H7 (cell line): ENCODE data around the gene XRRA1. TPM values are rescaled to one million over a fixed set of nuclear protein-coding genes. Genes with fewer than 3 reads are reported as not detected.
A peak's percentile ranks its signal among the peaks of the same experiment; 100 is the strongest.
"Not testable (repeated sequence)": the region's sequence is repeated elsewhere in the genome, so short reads cannot be mapped to it uniquely, and the experiment has no call there.

Source experiments
- DNase-seq: peaks from one replicate; pipeline ENCODE4 v3.0.0; 2012
- H3K27me3 ChIP-seq: 2 replicates; pipeline ENCODE4 v1.6.0; 2011; ENCODE audit warnings: mild to moderate bottlenecking, low read length; ENCODE audit not compliant: control insufficient read depth, insufficient read depth
- H3K36me3 ChIP-seq: replicated peaks from 2 replicates; pipeline ENCODE4 v1.5.1; 2011; ENCODE audit warnings: low read length; ENCODE audit not compliant: control insufficient read depth, insufficient read depth
- H3K4me3 ChIP-seq: 2 replicates; pipeline ENCODE4 v1.5.1; 2011; ENCODE audit warnings: low read depth, mild to moderate bottlenecking, control low read depth, low read length, moderate library complexity; ENCODE audit not compliant: insufficient read depth
- total RNA-seq: library from RNA; depleted of rRNA; stranded (reverse); fragments of >200 nt; shearing (Covaris generic); gene quantifications from 2 replicates; pipeline ENCODE4 v1.2.3, GENCODE V29; 2014

XRRA1 gene
- total RNA-seq, 1 experiment from 2014 or later, result 11.1 TPM

GRCh38 chr11:74895340-74896116, 53.4 kb downstream of the XRRA1 start:
- no peak overlapping the region for H3K4me3 ChIP-seq
- no peaks in the 10 kb centered on the region for H3K36me3 ChIP-seq
- DNase-seq, result no peak
- H3K27me3 ChIP-seq, result no peaks in the 10 kb centered on the region

GRCh38 chr11:74893015-74893414, 55.9 kb downstream of the XRRA1 start:
- not testable (repeated sequence) for H3K27me3 ChIP-seq, DNase-seq

DNA sequence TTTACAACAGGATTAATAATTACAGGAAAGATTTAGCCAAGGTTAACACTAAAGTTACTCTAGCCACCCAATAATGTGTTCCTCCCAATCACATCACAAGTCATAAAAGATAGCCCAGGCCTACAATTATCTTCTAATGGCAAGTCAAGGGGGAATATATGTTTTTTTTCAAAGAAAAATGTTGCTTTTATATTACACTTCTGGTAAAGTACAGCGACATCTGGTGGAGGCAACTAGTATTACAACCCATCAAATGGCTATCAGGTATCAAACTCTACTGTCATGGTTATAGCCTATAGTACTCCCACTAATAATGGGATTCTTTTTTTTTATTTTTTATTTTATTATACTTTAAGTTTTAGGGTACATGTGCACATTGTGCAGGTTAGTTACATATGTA, 71.8 kb downstream of the XRRA1 start:
- Histone ChIP-seq H3K27me3 (no peaks in the 10 kb centered on the region), H3K36me3 (no peaks in the 10 kb centered on the region; the same call in none of the 2 replicates), H3K4me3 (no peak overlapping the region)
- DNase-seq, result no peak

More at GRCh38 chr11:74893015-74893414, 55.9 kb downstream of the XRRA1 start:
- H3K4me3 ChIP-seq, H3K36me3 ChIP-seq: not testable (repeated sequence)

DNA sequence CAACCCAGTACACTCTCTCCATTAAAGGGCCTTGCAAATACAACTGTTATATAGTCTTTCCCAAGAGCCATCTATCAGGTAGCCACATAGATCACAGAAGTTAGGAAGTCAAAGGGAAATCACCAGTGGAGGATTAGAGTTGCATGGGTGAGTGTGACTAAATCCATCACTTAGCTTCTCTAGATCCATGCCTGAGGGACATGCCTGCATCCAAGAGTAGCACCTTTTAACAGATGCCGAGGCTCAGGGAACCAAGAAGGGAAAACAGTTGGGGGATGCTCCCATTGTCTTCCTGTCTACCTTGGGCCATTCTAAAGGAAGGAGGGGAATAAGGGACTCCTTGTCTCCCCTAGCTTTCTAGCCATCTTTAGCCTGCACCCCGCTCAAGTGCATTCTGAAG, 77.9 kb downstream of the XRRA1 start:
- Histone ChIP-seq H3K4me3 (no peak overlapping the region), H3K36me3 (peaks cover 2% of the 10 kb centered on the region), H3K27me3 (no peaks in the 10 kb centered on the region)
- no peak for DNase-seq

DNA sequence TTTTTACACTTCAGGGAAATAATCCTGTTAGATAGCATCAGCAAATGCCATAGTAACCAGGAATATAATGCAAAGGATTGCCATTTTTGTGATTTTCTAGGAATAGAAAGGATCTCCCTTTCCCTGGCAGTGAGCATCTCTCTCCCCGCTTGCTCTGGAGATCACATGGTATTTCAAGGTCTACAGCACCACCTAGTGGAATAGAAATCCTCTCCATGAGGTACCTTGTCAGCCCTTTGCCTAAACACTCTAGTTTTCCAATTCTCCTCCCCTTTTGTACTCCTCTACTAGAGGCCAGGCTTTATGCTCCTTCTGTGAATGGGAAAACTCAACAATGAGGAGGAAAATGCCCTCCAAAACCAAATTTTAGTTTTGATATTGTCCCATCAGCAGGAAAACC, 78.4 kb downstream of the XRRA1 start:
- peak; percentile 56 for DNase-seq
- no peaks in the 10 kb centered on the region for H3K27me3 ChIP-seq
- no peak overlapping the region for H3K4me3 ChIP-seq
- H3K36me3 ChIP-seq, result peaks cover 2% of the 10 kb centered on the region

- Histone ChIP-seq H3K4me3 (no peak overlapping the region), H3K27me3 (no peaks in the 10 kb centered on the region), H3K36me3 (peaks cover 9% of the 10 kb centered on the region)
- DNase-seq, result no peak
Observed at GRCh38 chr11:74866557-74866956, 82.3 kb downstream of the XRRA1 start.

- Histone ChIP-seq H3K36me3 (peaks cover 7% of the 10 kb centered on the region), H3K27me3 (no peaks in the 10 kb centered on the region), H3K4me3 (no peak overlapping the region)
- DNase-seq, result no peak
Observed at GRCh38 chr11:74863410-74863809, 85.5 kb downstream of the XRRA1 start.

- H3K27me3 ChIP-seq, result no peaks in the 10 kb centered on the region
- no peak for DNase-seq
- no peak overlapping the region for H3K4me3 ChIP-seq
- H3K36me3 ChIP-seq, result peaks cover 7% of the 10 kb centered on the region
Observed at GRCh38 chr11:74860743-74861142, 88.1 kb downstream of the XRRA1 start.

- H3K27me3 ChIP-seq, result no peaks in the 10 kb centered on the region
- DNase-seq, result no peak
- peaks cover 3% of the 10 kb centered on the region for H3K36me3 ChIP-seq
- H3K4me3 ChIP-seq, result no peak overlapping the region
Observed at GRCh38 chr11:74853223-74853622, 95.7 kb downstream of the XRRA1 start.

DNA sequence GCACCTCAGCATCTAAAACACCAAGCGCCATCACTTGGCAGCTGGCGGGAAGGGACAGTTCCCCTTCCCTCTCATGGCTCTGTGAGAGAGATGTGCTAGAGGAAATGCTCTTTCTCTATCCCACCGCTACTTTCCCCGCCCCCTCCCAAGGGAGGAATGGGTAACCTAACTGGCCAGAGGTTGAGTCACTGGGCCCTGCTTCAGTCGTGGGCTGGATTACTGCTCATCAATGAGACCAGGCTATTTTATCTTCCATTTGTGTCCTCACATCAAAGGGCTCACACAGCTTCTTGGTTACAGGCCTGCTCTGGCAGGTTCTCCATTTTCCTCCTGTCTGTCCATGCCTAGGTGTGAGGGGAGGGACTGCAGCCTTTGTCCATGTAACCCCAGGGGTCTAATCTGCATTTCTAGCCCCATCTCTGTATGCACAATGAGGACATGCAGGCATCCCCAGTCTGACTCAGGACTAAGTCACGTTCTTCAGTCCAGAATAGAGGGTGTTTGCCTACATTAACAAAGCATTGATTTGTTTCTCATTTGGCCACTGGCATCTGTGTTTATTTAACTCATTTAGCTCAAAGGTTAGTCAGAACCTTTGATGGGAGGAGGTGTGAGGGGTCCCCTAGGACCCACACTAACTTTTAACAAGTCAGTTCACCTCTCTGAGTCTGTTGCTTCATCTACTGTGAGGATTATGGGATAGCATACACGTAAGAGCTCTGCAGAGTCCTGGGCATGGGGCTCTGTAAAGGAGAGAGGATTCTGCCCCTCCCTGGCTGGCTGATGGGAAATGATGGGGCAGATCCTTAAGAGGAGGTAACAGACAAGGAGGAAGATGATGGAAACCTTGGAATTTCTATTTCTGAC, 99.1 kb downstream of the XRRA1 start:
- peak; percentile 69 for DNase-seq
- peaks cover 7% of the 10 kb centered on the region for H3K36me3 ChIP-seq

DNA sequence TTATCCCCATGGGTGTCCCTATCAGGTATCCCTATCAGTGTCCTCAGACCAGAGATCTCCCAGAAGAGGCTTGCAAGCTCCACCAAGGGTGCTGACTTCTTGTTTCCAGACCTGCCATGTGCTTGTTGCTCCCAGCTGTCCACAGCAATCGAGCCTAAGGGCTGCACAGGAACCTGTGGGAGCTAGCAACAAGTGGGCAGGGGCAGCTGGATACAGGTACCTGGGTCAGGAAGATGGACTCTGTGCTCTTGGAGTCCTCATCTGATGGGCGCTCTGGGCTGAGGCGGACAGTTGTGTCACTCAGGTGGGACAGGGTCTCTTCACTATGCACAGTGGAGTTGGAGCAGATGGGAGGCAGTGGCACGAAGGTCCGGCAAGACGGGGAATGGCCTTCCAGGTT, 101.0 kb downstream of the XRRA1 start:
- peaks cover 15% of the 10 kb centered on the region for H3K36me3 ChIP-seq

More for the DNA sequence above, 99.1 kb downstream of the XRRA1 start:
- H3K27me3 ChIP-seq, result no peaks in the 10 kb centered on the region
- H3K4me3 ChIP-seq, result no peak overlapping the region

DNA sequence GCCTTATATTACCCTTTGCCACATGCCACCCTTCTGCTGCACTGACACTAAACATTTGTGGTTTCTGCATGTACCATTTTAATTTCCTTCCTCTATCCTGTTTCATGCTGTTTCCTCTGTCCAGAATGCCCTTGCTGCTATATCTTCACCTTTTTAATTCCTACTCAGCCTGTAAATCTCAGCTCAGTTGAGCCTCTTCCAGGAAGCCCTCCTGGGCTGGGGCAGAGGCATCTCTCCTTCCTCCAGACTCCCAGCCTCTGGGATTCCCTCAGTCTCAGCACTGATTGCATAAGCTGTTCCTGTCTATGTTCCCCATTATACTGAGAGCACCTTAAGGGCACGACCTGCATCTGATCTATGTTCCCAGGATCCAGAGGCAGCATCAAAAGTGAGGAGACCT, 101.5 kb downstream of the XRRA1 start:
- DNase-seq, result no peak
- H3K36me3 ChIP-seq, result peaks cover 15% of the 10 kb centered on the region
- no peaks in the 10 kb centered on the region for H3K27me3 ChIP-seq
- no peak overlapping the region for H3K4me3 ChIP-seq

More for the DNA sequence above, 101.0 kb downstream of the XRRA1 start:
- Histone ChIP-seq H3K4me3 (no peak overlapping the region), H3K27me3 (no peaks in the 10 kb centered on the region)
- no peak for DNase-seq

- no peaks in the 10 kb centered on the region for H3K27me3 ChIP-seq
- H3K4me3 ChIP-seq, result no peak overlapping the region
- DNase-seq, result no peak
- H3K36me3 ChIP-seq, result peaks cover 20% of the 10 kb centered on the region
Observed at GRCh38 chr11:74846770-74847169, 102.1 kb downstream of the XRRA1 start.

DNA sequence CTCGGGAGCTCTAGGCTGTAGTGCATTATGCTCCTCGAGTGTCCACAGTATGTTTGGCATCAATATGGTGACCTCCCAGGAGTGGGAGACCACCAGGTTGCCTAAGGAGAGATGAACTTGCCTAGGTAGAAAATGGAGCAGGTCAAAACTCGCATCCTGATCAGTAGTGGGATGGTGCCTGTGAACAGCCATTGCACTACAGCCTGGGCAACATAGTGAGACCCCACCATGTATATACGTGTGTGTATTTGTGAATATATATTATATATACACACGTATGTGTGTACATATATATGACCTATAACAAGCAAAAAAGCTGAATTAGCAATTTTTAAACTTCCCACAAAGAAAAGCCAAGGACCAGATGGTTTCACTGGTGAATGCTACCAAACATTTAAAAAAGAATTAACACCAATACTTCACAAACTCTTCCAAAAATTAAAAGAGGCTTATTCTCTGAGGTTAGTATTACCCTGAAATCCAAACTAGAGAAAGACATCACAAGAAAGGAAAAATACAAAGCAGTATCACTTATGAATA, 102.8 kb downstream of the XRRA1 start:
- Histone ChIP-seq H3K27me3 (no peaks in the 10 kb centered on the region), H3K36me3 (peaks cover 17% of the 10 kb centered on the region), H3K4me3 (no peak overlapping the region)
- DNase-seq, result no peak

DNA sequence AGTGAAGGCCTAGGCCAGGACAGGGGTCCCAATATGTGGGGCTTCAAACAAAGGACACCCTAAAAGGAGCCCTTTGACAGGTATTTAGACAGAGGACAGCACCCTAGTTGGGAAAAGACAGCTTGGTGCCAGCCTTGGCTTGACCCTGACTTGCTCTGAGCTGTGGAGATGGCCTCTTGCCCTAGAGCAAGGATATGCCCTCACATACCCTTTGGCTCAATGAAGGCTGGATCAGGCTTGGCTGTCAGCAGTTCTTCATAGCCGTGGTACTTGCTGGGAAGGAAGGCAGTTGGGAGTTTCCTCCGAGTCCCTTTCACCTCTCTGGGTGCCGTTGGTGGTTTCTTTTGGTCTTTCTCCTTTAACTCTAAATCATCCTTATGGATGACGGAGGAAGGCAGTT, 104.0 kb downstream of the XRRA1 start:
- H3K36me3 ChIP-seq, result peaks cover 17% of the 10 kb centered on the region
- H3K27me3 ChIP-seq, result no peaks in the 10 kb centered on the region
- DNase-seq, result no peak
- no peak overlapping the region for H3K4me3 ChIP-seq
